Activated CD4-positive, alpha-beta T cell treated with anti-CD3 and anti-CD28 coated beads, Interleukin-2, amount 10 ng/mL, durations not matched to agents 7 days and 5 days (primary cell): ENCODE results near the gene INMT. TPM values are rescaled to one million over a fixed set of nuclear protein-coding genes. Genes with fewer than 3 reads are reported as not detected.

Experiments
- CTCF ChIA-PET: fragments of 350-600 bp; sonication (Branson Sonifier 250); formaldehyde crosslinking; loops from one replicate; lab custom pipeline; 2021; ENCODE audit warnings: antibody characterized with exemption; lab: Charles Lee
- POLR2A ChIA-PET: fragments of 350-600 bp; sonication (Branson Sonifier 250); formaldehyde crosslinking; loops from one replicate; lab custom pipeline; 2021; ENCODE audit warnings: antibody characterized with exemption; lab: Charles Lee
- DNase-seq: peaks from one replicate; pipeline ENCODE4 v3.0.0-alpha.2; 2020
- H3K27ac Mint-ChIP-seq: one replicate; pipeline ENCODE4 v1.8.0; 2021; ENCODE audit warnings: mild to moderate bottlenecking, moderate library complexity, mixed read lengths
- H3K27me3 Mint-ChIP-seq: one replicate; pipeline ENCODE4 v1.8.0; 2021; ENCODE audit warnings: mixed read lengths
- H3K36me3 Mint-ChIP-seq: one replicate; pipeline ENCODE4 v1.8.0; 2021; ENCODE audit warnings: low read depth, mixed read lengths
- H3K4me1 Mint-ChIP-seq: one replicate; pipeline ENCODE4 v1.8.0; 2021; ENCODE audit warnings: mixed read lengths
- H3K4me3 Mint-ChIP-seq: one replicate; pipeline ENCODE4 v1.8.0; 2021; ENCODE audit warnings: mild to moderate bottlenecking, moderate library complexity, mixed read lengths
- H3K9me3 Mint-ChIP-seq: one replicate; pipeline ENCODE4 v1.8.0; 2021; ENCODE audit warnings: mixed read lengths
- total RNA-seq, 2 experiments: library from RNA; stranded (reverse); gene quantifications; one replicate each; pipeline ENCODE4 v1.2.3, GENCODE V29; 2021

INMT gene
- total RNA-seq, 2 experiments from 2014 or later, result 1.3 to 2.5 TPM

DNA sequence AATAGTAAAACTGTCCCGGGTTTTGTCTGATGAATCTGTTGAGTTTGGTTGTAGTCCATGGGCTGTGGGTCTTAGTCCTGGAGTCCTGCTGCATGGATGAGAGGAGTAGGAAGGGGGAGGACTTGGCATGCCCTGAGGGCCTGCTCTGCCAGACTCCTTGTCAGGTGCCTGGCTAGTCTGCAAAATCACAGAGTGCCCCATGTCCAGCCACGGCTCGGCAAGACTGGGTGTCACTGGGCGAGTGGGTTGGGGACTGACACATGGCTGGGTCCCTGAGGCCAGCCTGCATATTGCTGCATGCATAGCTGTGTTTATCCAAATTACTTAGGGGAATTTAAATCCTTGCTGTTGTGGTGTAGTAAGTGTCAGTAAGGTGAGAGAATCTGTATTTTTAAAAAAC lies 29.0 kb downstream of the INMT start:
- H3K27me3 Mint-ChIP-seq, result no peaks in the 10 kb centered on the region
- DNase-seq, result no peak
- CTCF ChIA-PET, result interaction anchor here (0.9 kb wide), 1 partner anchor 46 kb away, joined by 3 read pairs; no protein-coding TSS in a partner anchor
- H3K9me3 Mint-ChIP-seq, result no peaks in the 10 kb centered on the region
- no peaks in the 10 kb centered on the region for H3K36me3 Mint-ChIP-seq
- no peaks in the 10 kb centered on the region for H3K4me1 Mint-ChIP-seq
- no peak overlapping the region for H3K4me3 Mint-ChIP-seq
- H3K27ac Mint-ChIP-seq, result no peak overlapping the region
- POLR2A ChIA-PET, result no interaction called here

DNA sequence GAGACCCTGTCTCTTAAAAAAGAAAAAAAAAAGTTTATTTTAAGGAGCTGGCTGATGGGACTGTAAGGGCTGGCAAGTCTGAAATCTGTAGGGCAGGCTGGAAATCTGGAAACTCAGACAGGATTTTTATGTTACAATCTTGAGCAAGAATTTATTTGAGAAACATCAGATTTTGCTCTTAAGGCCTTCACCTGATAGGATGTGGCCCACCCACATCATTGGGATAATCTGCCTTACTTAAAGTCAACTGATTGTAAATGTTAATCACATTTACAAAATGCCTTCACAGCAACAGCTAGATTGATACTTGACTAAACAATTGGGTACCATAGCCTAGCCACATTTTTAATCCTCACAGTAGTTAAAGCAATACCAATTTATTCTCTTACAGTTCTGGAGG lies 30.8 kb downstream of the INMT start:
- H3K36me3 Mint-ChIP-seq, result no peaks in the 10 kb centered on the region
- no peaks in the 10 kb centered on the region for H3K27me3 Mint-ChIP-seq
- H3K4me1 Mint-ChIP-seq, result no peaks in the 10 kb centered on the region
- no peak for DNase-seq
- CTCF ChIA-PET, result interaction anchor here (0.6 kb wide), 1 partner anchor 111 kb away, joined by 3 read pairs; no protein-coding TSS in a partner anchor
- POLR2A ChIA-PET, result no interaction called here
- no peaks in the 10 kb centered on the region for H3K9me3 Mint-ChIP-seq
- no peak overlapping the region for H3K4me3 Mint-ChIP-seq
- no peak overlapping the region for H3K27ac Mint-ChIP-seq

DNA sequence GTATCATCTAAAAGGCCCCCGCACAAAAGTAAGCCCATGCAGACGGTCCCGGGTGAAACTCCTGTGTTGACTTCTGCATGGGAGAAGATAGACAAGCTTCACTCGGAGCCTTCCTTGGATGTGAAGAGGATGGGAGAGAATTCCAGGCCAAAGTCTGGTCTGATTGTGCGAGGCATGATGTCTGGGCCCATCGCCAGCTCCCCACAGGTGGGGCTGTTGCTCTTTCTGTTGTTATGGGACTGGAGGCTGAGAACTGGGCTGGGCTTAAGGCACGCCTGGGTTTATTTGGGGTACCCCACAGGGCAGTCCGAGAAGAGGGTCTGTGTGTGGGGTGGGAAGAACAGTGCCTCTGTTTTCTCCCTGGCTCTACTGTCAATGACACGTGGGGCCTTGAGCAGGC lies 33.9 kb downstream of the INMT start:
- ChIA-PET CTCF (no interaction called here), POLR2A (no interaction called here)
- Mint-ChIP-seq H3K4me1 (no peaks in the 10 kb centered on the region), H3K27me3 (no peaks in the 10 kb centered on the region), H3K9me3 (no peaks in the 10 kb centered on the region), H3K27ac (no peak overlapping the region), H3K4me3 (no peak overlapping the region), H3K36me3 (no peaks in the 10 kb centered on the region)
- DNase-seq, result no peak

DNA sequence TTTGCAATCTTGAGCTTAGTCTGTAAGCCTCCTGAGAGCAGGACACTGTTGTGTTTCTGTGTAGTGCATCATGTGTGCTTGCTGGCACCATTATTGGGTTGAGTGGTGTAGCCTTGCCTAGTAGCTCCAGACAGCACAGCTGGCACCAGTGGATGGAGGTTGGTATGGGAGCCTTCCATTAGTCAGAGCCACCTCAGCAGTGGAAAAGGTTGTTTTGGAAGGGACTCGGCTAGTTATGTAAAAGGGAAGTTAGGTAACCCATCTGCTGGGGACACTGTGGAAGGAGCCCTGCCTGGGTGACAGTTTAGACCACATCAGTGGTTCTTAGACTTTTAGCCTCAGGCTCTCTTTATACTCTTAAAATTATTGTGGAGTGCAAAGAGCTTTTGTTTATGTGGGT lies 35.6 kb downstream of the INMT start:
- no peak for DNase-seq
- Mint-ChIP-seq H3K27me3 (no peaks in the 10 kb centered on the region), H3K9me3 (no peaks in the 10 kb centered on the region), H3K27ac (no peak overlapping the region), H3K4me1 (no peaks in the 10 kb centered on the region), H3K36me3 (no peaks in the 10 kb centered on the region), H3K4me3 (no peak overlapping the region)
- ChIA-PET POLR2A (no interaction called here), CTCF (no interaction called here)

DNA sequence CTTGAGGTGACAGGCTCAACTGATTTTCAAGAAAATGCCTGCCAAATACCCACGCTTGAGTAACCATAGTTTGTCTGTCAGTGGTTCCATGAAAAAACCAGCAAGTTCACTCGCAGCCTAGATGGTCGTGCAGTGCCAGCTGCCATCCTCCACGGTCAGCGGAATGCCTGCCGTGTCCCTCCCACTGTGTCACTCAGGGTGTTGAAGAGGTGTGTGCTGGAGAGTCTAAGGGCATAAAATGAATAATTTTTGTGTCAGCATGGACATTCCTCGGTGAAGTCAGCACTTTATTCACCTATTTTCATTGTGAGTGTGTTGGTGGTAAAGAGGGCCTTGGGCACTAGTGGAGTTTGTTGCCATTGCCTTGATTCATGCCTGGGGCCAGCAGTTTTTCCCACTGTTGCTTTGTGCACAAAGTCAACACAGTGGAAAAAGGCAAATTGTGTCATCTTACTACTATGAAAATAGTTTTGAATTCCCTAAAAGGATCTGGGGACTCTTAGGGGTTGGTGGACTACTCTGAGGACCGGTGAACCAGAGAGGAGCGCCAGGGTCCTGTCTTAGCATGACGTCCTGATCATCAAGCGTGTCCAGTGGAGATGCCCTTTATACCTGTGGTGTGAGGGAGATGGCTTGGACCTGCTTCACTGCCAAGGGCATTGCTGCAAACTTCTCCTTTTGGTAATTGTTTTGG lies 36.9 kb downstream of the INMT start:
- no peaks in the 10 kb centered on the region for H3K36me3 Mint-ChIP-seq
- H3K4me1 Mint-ChIP-seq, result no peaks in the 10 kb centered on the region
- no peak overlapping the region for H3K27ac Mint-ChIP-seq
- no peak overlapping the region for H3K4me3 Mint-ChIP-seq
- DNase-seq, result no peak
- ChIA-PET CTCF (no interaction called here), POLR2A (no interaction called here)
- no peaks in the 10 kb centered on the region for H3K27me3 Mint-ChIP-seq
- H3K9me3 Mint-ChIP-seq, result no peaks in the 10 kb centered on the region

DNA sequence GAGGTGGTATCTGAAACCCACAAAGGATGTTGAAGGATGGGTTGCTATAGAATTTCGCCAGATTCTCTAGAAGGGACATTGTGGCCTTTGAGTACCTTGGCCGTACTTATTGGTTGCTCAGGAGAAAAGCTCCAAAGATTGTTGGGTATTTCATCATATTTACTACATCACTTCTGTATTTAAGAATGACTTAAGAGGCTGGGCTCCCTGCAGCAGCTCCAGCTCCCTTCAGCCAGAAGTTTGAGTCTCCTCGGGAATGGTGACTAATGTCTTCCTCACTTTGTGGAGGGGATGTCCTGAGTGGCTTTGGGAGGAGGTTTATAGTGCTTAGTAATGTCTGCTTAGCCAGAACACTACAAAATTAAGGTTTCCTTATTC lies 37.4 kb downstream of the INMT start:
- Mint-ChIP-seq H3K4me3 (no peak overlapping the region), H3K9me3 (no peaks in the 10 kb centered on the region), H3K27me3 (no peaks in the 10 kb centered on the region), H3K27ac (no peak overlapping the region), H3K36me3 (no peaks in the 10 kb centered on the region), H3K4me1 (no peaks in the 10 kb centered on the region)
- POLR2A ChIA-PET, result no interaction called here
- CTCF ChIA-PET, result no interaction called here
- DNase-seq, result no peak

DNA sequence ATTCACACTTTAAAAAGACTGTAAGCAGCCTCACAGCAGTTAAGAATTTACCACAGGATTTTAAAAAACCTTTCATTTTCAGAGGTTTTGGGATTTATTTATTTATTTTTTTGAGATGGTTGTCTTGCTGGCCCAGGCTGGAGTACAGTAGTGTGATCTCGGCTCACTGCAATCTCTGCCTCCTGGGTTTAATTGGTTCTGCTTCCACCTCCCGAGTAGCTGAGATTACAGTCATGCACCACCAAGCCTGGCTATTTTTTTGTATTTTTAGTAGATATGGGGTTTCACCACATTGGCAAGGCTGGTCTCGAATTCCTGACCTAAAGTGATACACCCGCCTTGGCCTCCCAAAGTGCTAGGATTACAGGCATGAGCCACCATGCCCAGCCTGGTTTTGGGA lies 38.4 kb downstream of the INMT start:
- CTCF ChIA-PET, result no interaction called here
- no peak for DNase-seq
- Mint-ChIP-seq H3K9me3 (no peaks in the 10 kb centered on the region), H3K27me3 (no peaks in the 10 kb centered on the region), H3K36me3 (no peaks in the 10 kb centered on the region), H3K4me1 (peaks cover 2% of the 10 kb centered on the region), H3K27ac (no peak overlapping the region), H3K4me3 (no peak overlapping the region)
- POLR2A ChIA-PET, result no interaction called here

DNA sequence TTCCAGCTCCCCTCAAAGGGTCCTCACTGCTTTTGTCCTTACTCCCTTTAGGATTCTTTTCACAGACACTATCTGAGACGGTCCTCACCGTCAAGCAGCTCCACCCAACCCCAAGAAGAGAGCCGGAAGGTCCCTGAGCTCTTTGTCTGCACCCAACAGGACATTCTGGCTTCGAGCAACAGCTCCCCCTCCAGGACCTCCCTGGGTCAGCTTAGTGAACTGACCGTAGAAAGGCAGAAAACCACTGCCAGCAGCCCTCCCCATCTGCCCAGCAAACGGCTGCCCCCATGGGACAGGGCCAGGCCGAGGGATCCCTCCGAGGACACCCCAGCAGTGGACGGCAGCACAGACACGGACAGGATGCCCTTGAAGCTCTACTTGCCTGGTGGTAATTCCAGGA lies 39.2 kb downstream of the INMT start:
- H3K27ac Mint-ChIP-seq, result no peak overlapping the region
- POLR2A ChIA-PET, result no interaction called here
- H3K4me1 Mint-ChIP-seq, result peaks cover 9% of the 10 kb centered on the region
- no peak overlapping the region for H3K4me3 Mint-ChIP-seq
- CTCF ChIA-PET, result interaction anchor here (1.3 kb wide), 1 partner anchor 49 kb away, joined by 3 read pairs; no protein-coding TSS in a partner anchor
- DNase-seq, result no peak
- H3K9me3 Mint-ChIP-seq, result no peaks in the 10 kb centered on the region
- H3K27me3 Mint-ChIP-seq, result no peaks in the 10 kb centered on the region
- H3K36me3 Mint-ChIP-seq, result no peaks in the 10 kb centered on the region

DNA sequence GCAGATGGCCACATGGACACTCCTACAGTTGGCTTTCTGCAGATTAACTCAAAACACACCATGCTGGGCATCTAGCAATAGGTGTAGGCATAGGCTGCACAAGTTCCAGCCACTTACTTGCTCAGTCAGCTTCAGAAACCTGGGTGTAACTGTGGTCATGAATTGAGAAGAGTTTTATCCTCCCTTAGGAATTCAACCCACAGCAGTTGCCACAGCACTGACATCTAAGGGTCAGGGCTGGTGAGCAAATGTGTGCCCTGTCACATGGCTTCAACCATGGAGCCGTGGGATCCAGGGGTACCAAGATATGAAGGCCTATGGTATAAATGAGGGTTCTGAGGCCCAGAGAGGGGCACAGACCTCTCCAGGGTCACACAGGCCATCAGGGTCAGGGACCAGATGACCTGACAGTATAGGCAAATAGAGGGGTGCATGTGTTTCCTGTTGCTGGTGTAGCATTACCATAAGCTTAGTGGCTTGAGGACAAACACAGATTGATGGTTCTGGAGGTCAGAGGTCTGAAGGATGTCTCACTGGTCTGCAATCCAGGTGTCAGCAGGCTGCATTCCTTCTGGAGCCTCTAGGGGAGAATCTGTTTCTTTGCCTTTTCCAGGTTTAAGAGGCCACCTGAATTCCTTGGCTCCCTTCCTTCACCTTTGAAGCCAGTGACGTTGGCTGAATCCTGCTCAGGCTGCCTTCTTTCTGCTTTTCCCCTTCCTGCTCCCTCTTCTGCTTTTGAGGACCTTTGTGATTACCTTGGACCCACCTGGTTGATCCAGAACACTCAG lies 43.4 kb downstream of the INMT start:
- no peak overlapping the region for H3K4me3 Mint-ChIP-seq
- no peaks in the 10 kb centered on the region for H3K27me3 Mint-ChIP-seq
- no peaks in the 10 kb centered on the region for H3K9me3 Mint-ChIP-seq
- ChIA-PET CTCF (interaction anchor here (1.3 kb wide), 1 partner anchor 18 kb away, joined by 4 read pairs; no protein-coding TSS in a partner anchor), POLR2A (no interaction called here)
- no peaks in the 10 kb centered on the region for H3K36me3 Mint-ChIP-seq
- DNase-seq, result no peak
- peaks cover 26% of the 10 kb centered on the region for H3K4me1 Mint-ChIP-seq
- peak overlapping the region; percentile 81 for H3K27ac Mint-ChIP-seq

DNA sequence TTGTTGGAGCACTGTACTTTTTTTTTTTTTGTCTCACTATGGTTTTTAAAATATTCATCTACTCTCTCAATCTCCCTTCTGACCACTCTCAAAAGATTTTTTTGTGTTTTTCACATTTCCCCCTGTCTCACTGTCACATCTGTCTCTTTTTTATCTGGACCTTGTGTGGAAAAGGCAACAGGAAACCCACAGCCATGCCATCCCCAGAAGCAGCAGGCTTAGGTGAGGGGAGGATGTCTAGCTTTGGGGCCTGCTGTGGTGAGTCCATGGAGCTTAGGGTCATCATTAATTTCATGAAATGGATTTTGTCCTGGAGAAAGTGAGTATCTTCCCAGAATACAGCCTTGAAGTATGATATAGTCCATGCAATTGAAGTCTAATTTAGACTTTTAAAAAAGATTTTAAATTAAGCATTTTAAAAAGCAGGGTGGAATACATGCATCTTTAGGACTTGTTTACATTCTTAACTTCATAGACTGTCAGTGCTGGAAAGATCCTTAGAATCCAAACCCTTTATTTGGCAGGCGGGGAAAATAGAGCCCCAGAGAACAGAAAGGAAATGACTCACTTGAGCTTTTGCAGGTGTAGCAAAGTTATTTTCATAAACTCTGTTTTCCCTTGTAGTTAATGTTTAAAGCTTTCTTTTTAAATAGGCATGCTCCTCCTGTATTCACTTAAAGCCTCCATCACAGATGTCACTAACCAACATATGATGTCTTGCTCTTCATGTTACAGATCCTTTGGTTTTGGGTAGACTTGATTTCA lies 44.4 kb downstream of the INMT start:
- DNase-seq, result peak; percentile 12
- H3K27me3 Mint-ChIP-seq, result no peaks in the 10 kb centered on the region
- H3K36me3 Mint-ChIP-seq, result no peaks in the 10 kb centered on the region
- H3K4me3 Mint-ChIP-seq, result peak overlapping the region; percentile 16
- ChIA-PET CTCF (interaction anchor here (0.8 to 1.3 kb wide), 2 partner anchors 19 to 182 kb away, joined by 4 read pairs; no protein-coding TSS in a partner anchor), POLR2A (interaction anchor here (0.6 kb wide), 1 partner anchor 68 kb away, joined by 3 read pairs; no protein-coding TSS in a partner anchor)
- peaks cover 28% of the 10 kb centered on the region for H3K4me1 Mint-ChIP-seq
- no peaks in the 10 kb centered on the region for H3K9me3 Mint-ChIP-seq
- peak overlapping the region; percentile 81 for H3K27ac Mint-ChIP-seq

DNA sequence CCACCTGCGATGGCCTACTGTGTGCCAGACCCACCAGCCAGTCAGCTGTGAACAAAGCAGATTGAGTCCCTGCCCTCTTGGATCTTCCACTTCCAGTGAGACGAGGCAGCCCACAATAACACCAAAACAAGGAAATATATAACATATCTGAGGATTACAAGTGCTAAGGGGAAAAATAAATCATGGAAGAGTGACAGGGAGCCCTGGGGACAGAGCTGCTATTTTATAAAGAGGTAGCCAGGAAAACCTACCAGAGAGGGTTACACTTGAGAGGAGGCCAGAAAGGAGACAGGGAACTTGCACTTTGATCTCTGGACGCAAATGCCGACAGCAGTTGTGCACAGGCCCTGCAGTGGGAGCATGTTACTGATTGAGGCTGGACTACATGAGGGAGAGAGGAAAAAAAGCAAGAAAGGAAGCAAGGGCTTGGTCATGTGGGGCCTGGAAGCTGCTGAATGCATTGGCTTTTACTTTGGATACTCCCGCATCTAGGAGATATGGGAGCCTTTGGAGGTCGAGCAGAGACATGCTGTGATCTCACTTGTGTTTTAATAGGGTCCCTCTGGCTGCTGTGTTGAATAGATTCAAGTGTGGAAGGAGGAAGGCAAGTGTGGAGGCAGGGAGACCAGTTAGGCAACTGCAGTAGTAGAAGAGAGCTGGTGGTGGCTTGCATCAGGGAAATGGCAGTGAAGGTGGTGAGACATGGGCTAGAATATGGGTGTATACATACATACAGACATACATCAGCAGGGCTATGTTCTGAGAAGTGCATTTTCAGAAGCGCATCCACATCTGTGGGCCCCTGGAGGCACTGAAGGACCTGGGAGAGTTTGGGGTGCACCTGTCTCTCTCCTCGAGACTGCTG lies 45.5 kb downstream of the INMT start:
- Mint-ChIP-seq H3K27me3 (no peaks in the 10 kb centered on the region), H3K4me3 (no peak overlapping the region), H3K27ac (no peak overlapping the region), H3K4me1 (peaks cover 30% of the 10 kb centered on the region), H3K9me3 (no peaks in the 10 kb centered on the region), H3K36me3 (no peaks in the 10 kb centered on the region)
- CTCF ChIA-PET, result interaction anchor here (0.7 kb wide), 1 partner anchor 141 kb away, joined by 3 read pairs; no protein-coding TSS in a partner anchor
- DNase-seq, result no peak
- POLR2A ChIA-PET, result interaction anchor here (0.6 kb wide), 1 partner anchor 69 kb away, joined by 3 read pairs; no protein-coding TSS in a partner anchor
